ENCODE results near the gene WBP4. TPM values are rescaled to one million over a fixed set of nuclear protein-coding genes. Genes with fewer than 3 reads are reported as not detected.
"Not testable (repeated sequence)": the region's sequence is repeated elsewhere in the genome, so short reads cannot be mapped to it uniquely, and the experiment has no call there.

The WBP4 gene
- total RNA-seq (2014; rRNA removed; shearing (Covaris generic)) = 7.3 and 9.1 TPM in 2 replicates
- polyA plus RNA-seq (2014; cell fraction: nucleus; rRNA removed) = 2.7 and 5.6 TPM in 2 replicates

GRCh38 chr13:41061075-41061913 lies at the start of gene WBP4:
TSS of gene WBP4 (plus strand) at chr13:41061509. CDS start at chr13:41061674, 165 bp downstream.
- DNase-seq (ENCODE audit: extremely low read depth, low read depth) = peak; percentile 91

- no peak for DNase-seq (ENCODE audit: extremely low read depth, low read depth)
Observed at GRCh38 chr13:41012536-41012935, 48.8 kb upstream of the WBP4 start.

- DNase-seq (ENCODE audit: extremely low read depth, low read depth) = no peak
Observed at GRCh38 chr13:41013835-41014234, 47.5 kb upstream of the WBP4 start.

- no peak for DNase-seq (ENCODE audit: extremely low read depth, low read depth)
Observed at GRCh38 chr13:41015920-41016319, 45.4 kb upstream of the WBP4 start.

GRCh38 chr13:41017159-41017558 lies 44.1 kb upstream of the WBP4 start:
- no peak for DNase-seq (ENCODE audit: extremely low read depth, low read depth)

GRCh38 chr13:41017817-41018601 lies 43.3 kb upstream of the WBP4 start:
- no peak for DNase-seq (ENCODE audit: extremely low read depth, low read depth)

- DNase-seq (ENCODE audit: extremely low read depth, low read depth) = no peak
Observed at GRCh38 chr13:41018602-41018948, 42.7 kb upstream of the WBP4 start.

GRCh38 chr13:41019011-41019487 lies 42.3 kb upstream of the WBP4 start, which contains the start of gene ELF1:
TSS of gene ELF1 (minus strand) at chr13:41019316. CDS start at chr13:40982054, 37,262 bp downstream.
- DNase-seq (ENCODE audit: extremely low read depth, low read depth) = peak; percentile 64

- DNase-seq (ENCODE audit: extremely low read depth, low read depth) = no peak
Observed at GRCh38 chr13:41019578-41020347, 41.5 kb upstream of the WBP4 start.

GRCh38 chr13:41025518-41025917 lies 35.8 kb upstream of the WBP4 start:
- DNase-seq (ENCODE audit: extremely low read depth, low read depth) = no peak

GRCh38 chr13:41026788-41027187 lies 34.5 kb upstream of the WBP4 start:
- no peak for DNase-seq (ENCODE audit: extremely low read depth, low read depth)

- no peak for DNase-seq (ENCODE audit: extremely low read depth, low read depth)
Observed at GRCh38 chr13:41028051-41028450, 33.3 kb upstream of the WBP4 start.

- DNase-seq (ENCODE audit: extremely low read depth, low read depth) = no peak
Observed at GRCh38 chr13:41029629-41030028, 31.7 kb upstream of the WBP4 start.

- DNase-seq (ENCODE audit: extremely low read depth, low read depth) = no peak
Observed at GRCh38 chr13:41032691-41033376, 28.5 kb upstream of the WBP4 start.

GRCh38 chr13:41034382-41034781 lies 26.9 kb upstream of the WBP4 start:
- DNase-seq (ENCODE audit: extremely low read depth, low read depth) = no peak

GRCh38 chr13:41034881-41035280 lies 26.4 kb upstream of the WBP4 start:
- no peak for DNase-seq (ENCODE audit: extremely low read depth, low read depth)

GRCh38 chr13:41036557-41036956 lies 24.8 kb upstream of the WBP4 start:
- not testable (repeated sequence) for DNase-seq (ENCODE audit: extremely low read depth, low read depth)

GRCh38 chr13:41039746-41040145 lies 21.6 kb upstream of the WBP4 start:
- DNase-seq (ENCODE audit: extremely low read depth, low read depth) = no peak

- no peak for DNase-seq (ENCODE audit: extremely low read depth, low read depth)
Observed at GRCh38 chr13:41040584-41041334, 20.6 kb upstream of the WBP4 start.
